Suppressor macrophage treated with lipopolysaccharide for 1 hour (primary cell): ENCODE measurements around the gene THOC3.
A peak's percentile ranks its signal among the peaks of the same experiment; 100 is the strongest.
"Not testable (repeated sequence)": the region's sequence is repeated elsewhere in the genome, so short reads cannot be mapped to it uniquely, and the experiment has no call there.

Experiments
- DNase-seq, 3 donors: peaks; one replicate each; pipeline ENCODE4 v3.0.0-alpha.2; 2020 to 2022

Gene THOC3, protein sequence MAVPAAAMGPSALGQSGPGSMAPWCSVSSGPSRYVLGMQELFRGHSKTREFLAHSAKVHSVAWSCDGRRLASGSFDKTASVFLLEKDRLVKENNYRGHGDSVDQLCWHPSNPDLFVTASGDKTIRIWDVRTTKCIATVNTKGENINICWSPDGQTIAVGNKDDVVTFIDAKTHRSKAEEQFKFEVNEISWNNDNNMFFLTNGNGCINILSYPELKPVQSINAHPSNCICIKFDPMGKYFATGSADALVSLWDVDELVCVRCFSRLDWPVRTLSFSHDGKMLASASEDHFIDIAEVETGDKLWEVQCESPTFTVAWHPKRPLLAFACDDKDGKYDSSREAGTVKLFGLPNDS

DNA sequence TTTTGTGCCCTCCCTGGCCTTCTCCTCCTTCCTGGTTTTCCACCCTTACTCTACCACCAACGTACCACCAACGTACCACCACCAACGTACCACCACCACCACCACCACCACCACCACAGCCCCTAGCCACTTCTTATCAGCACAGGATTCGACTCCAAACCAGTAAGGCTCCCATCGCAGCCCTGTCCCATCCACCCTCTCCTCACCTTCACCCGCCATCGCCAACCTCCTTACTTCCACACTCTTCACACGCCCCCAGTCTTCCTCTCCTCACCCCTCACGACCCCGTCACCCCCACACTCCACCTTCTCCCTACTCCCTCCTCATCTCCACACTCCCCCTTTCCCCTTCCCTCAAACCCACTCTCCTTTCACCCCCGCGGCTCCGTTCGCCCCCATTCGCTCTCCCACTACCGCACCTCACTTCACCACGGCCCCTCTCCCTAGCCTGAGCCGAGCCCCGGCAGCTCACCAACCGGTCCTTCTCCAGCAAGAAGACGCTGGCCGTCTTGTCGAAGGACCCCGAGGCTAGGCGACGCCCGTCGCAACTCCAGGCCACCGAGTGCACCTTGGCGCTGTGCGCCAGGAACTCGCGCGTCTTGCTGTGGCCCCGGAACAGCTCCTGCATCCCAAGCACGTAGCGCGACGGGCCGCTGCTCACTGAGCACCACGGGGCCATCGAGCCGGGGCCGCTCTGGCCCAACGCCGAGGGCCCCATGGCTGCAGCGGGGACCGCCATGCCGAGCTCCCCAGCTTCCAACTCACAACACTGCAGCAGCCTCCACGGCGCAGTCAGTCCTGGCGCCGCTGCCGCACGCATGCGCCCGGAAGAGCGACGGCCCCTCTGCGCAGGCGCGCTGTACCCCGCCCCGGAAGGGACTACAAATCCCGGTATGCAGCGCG lies at the start of gene THOC3:
THOC3 (minus strand) TSS at position 845 of the 902 bp plus-strand sequence; CDS start at position 738, 107 bp downstream.
- DNase-seq: peak; percentile 84 to 93 (median 89)

DNA sequence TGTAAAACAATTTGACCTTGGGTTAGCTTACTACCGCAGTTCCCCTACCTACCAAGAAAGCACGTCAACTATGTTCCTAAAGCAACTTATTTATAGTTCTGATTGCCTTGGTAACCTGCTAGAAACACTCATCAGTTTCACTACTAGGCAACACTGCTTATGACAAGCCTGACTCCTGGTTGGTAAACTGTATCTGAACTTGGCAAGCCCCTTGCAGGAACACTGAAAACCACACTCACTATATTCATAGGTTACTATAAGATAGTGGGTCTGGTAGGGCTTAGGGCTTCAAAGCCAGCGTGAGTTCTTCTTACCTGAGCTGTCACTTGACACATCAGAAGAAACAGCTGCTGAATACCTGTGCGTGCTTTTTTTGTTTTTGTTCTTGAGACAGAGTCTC lies 49.2 kb upstream of the THOC3 start:
- DNase-seq: not testable (repeated sequence)

DNA sequence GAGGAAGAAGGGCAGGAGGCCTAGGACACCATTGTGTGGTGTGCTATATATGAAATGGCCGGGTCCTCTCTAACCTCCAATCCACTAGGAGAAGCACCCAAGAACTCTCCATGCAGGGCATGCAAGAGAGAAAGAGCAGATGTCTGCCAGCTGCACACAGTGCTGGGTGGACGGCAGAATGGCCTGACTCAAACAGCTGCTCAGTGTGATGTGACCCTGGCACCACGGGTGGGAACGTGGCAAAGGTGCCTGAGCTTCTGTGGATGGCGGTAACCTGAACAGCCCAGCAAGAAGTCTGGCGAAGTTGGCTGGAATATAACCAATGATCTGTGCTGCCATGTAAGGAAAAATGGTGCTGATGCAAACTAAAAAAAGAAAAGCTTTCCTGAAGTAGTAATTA lies 46.2 kb upstream of the THOC3 start:
- not testable (repeated sequence) for DNase-seq

DNA sequence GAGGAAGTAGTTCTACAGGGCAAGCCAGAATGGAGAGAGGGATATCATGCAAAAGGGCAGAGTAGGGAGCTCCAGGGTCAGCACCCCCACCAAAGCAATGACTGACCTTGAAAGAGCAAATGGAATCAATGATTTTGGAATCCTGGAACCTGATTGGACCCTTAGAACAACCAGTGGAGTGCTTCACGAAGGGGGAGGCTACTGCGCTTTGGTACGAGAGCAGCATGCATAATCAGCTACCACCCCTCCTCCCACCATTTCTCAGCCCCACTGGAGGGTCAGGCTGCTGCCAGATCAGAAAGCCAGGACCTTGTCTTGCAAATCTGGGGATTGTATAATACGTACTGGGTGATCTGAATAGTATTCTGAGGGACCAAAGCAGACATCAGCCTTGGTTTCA lies 43.0 kb upstream of the THOC3 start:
- DNase-seq: not testable (repeated sequence)

DNA sequence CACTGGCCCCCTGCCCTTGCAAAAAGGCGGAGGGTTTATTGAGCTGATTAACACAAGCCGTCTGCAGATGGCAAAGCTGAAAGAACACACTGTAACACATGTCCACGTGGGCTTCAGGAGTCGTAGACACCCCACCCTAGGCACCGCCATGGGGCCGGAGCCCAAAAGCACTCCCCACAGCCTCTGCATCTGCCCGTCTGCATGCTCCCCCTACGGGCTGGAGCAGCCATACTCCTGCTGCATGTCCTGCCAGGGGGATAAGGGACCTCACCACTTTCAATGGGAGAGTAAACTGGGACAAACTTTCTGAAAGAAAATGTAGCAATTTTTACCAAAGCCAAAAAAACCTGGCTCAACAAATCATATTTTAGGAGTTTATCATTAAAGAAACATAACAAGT lies 42.1 kb upstream of the THOC3 start:
- not testable (repeated sequence) for DNase-seq

DNA sequence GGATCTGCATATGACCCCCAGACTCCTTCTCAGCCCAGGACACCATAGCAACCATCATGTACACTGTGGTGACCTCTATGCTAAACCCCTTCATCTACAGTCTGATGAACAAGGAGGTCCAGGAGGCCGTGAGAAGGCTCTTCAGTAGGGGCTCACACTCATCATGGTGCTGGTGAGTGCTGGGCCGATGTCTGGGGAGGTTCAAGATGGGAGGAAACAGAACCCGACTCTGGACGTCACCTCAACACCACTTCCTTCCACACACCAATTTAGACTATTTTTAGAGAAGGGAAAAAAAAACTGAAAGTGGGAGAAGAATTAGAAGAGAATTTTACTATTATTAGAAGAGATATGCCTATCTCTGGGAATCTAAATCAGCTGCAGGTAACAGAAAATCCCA lies 39.1 kb upstream of the THOC3 start:
- DNase-seq: not testable (repeated sequence)

DNA sequence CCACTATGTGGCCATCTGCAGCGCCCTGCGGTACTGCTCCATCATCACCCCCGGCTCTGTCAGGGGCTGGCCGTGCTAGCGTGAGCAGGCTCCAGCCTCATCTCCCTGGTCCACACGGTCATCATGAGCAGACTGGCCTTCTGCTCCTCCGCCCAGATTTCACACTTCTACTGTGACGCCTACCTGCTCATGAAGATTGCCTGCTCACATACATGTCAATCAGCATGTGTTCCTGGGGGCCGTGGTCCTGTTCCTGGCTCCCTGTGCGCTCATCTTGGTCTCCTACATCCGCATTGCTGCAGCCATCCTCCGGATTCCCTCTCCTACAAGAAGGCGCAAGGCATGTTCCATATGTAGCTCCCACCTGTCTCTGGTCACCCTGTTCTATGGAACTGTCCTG lies 38.7 kb upstream of the THOC3 start:
- not testable (repeated sequence) for DNase-seq

DNA sequence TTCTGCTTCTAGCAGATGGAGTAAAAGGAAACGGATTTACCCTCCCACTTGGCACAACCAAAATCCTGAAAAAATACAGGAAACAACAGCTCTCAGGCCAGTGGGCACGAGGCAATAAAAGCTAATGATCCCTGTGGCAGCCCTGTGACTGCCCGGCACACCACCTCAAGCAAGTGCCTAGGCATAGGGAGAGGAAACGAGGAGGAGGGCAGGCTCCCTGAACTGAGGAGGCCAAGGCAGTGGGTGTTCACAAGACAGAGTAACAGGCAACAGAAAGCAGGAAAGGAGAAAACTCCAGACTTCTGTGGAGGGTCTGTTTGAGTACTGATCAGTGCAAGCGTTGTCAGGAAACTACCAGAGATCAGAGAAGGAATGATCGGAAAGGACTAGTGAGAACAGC lies 29.9 kb upstream of the THOC3 start:
- not testable (repeated sequence) for DNase-seq

DNA sequence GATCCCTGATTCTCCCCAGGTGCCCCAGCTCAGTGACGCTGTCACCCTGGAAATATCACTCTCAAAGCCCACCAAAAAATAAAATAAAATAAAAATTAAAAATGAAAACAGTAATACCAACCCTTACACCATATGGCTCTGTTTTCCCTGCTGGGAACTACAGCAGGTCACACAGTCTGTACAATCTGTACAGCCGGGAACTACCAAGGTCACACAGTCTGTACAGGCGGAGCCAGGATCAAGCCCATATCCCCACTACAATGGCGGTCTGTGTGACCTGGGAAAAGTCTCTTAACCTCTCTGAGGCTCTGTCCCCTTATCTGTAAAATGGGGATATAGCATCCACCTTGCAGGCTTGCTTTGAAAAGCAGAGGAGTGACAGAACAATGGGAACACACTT lies 29.4 kb upstream of the THOC3 start:
- not testable (repeated sequence) for DNase-seq

DNA sequence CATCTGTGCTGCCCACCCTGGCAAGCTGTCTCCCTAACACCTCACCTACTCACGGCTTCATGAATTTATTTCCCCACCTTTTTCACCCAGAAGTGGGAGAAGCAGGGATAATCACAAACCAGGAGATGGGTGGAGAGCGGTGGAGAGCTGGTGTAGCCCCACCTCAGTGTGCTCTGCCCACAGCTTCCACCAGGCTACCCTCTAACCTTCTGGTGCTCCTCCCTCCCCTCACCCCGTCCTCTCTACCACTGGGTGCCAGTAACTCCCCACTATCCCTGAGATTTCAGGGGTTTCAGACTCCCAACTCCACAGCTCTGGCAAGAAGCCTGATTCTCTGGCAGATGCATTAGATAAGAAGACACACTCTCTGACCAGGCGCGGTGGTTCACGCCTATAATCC lies 28.7 kb upstream of the THOC3 start:
- DNase-seq: not testable (repeated sequence)

DNA sequence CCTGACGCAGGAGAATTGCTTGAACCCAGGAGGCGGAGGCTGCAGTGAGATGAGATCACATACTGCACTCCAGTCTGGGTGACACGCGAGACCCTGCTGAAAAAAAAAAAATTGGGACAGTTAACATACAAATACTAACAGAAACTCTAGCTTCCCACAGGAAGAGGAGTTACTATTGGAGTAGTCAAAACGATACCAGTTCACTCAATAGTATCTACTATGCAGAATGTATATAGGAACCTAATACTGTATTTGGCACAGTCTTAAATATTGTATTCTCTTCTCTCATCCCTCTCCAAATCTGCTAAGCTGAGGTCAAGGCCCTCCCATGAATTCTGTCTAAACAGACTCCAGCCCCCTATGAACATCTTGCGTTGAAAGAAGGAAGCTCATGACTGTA lies 27.4 kb upstream of the THOC3 start:
- not testable (repeated sequence) for DNase-seq

DNA sequence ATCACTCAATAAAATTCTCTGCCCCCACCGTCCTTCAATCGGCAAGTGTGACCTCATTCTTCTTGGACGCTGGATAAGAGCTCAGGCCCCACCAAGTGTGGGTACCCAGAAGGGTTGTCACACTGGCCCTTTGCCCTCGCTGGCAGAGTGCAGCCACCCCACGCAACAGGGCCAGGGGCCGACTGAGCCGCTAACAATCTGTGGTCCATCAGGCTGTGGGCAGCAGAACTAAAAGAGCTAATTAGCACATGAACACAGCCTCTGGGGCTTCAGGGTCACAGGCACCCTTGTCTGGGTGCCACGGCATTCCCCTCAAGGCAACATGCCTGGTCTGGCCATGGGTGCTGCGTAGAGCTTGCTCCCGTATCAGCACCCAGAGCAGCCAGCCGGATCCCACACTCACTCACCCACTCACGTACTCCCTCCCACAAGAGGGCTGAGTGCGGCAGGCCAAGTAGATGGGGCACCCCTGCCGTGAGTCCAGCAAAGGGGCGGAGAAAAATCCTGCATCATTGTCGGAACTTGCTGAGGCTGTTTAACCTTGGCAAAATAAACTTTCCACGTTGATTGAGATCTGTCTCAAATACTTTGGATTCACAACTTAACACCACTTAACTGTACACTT lies 11.4 kb upstream of the THOC3 start:
- not testable (repeated sequence) for DNase-seq

DNA sequence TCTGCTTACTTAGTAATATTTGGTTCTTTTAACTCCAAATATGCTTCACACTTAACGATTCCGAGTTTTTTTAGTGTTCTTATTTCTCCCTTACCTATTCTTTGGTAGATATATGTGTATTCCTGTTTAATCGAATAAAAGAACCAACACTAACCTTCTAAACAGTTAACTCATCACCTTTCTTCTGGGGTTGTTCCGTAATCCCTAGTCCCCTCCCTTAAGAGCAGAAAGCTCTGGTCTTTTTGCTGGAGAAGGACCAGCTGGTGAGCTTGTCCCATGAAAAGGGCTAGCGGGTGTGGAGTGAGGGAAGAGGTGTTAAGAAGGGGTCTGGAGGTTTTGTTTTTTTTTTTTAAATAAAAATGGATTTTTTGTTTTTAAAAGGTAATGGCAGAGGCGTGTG lies 266 bp upstream of the THOC3 start:
- DNase-seq: not testable (repeated sequence)

DNA sequence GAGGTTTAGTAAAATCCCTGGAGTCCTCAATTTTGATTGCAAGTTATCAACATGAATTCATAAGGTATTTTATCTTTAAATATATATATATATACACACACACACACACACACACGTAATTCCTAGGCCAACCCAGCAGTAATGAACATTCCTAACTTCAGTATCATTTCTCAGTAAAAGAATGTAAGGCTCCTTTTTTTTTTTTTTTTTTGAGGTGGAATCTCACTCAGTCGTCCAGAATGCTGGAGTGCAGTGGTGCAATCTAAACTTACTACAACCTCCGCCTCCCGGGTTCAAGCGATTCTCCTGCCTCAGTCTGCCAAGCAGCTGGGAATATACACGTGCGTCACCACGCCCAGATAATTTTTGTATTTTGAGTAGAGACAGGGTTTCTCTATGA lies 5.8 kb downstream of the THOC3 start:
- not testable (repeated sequence) for DNase-seq

DNA sequence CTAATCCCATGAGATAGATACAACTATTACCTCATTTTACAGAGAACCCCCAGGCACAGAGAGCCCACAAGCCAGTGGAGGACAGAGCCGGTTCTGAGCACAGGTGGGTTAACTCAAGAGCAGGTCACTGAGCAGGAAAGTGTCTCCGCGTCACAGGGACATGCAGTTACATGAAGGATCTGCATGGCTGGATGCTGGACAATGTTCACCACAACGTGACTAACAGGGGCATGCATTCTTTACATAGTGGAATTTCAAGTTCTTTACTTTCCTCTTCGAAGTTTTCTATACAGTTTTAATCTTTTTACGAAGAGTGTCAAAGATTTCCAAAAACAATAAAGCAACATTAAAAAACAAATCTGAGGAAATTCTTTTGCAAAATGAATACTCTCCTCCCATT lies 7.9 kb downstream of the THOC3 start:
- DNase-seq: not testable (repeated sequence)

DNA sequence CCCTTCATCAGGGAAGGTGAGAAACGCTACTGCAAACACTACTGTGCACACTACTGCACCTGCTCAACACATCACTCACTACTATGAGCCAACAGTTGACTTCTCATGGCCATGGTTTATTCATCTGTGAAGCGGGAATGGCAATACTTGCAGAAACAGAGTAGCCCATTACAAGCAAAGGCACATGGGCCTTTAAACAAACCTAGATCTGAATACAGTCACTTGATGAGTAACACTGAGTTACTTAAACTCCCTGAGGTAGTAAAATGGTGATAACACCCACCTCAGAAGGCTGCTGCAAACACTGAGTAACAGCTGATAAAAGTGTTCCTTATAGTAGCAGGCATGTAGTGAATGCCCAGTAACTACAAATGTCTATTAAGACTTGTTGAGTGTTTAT lies 9.6 kb downstream of the THOC3 start:
- not testable (repeated sequence) for DNase-seq

DNA sequence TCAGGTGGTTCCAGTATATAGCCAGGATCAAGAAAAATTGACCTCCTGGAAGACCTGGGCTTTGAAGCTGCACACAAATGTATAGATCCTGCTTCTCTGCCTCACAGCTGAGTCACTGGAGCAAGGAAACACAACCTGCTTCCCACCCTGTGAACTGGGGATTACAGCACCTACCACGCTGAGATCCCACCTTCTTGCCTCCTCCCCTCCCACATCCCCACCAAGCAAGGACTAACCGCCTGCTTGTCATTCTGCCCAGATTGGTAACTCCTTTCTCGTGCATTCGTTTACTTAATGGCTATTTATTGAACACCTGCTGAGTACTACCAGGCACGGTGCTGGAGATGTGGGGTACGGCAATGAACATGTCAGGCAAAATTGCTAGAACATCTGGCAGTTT lies 14.0 kb downstream of the THOC3 start:
- DNase-seq: not testable (repeated sequence)

DNA sequence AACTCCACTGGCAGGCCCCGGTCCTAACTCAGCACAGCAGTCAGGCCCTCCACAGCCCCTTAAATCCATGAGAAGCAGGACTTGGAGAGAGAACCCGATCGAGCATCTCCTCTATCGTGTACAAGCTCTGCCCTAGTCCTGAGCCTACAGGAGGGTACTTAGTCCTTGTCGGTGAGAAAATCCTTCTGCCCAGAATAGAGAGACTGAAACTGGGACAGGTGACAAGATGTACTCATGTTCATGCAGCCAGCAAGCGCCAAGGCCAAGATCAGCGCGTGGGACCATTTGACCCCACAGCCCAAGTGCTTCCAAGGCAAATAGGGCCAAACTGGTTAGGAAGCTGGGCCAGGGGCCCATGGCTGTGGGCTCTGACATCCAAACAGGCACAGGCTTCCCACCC lies 15.3 kb downstream of the THOC3 start:
- DNase-seq: not testable (repeated sequence)

DNA sequence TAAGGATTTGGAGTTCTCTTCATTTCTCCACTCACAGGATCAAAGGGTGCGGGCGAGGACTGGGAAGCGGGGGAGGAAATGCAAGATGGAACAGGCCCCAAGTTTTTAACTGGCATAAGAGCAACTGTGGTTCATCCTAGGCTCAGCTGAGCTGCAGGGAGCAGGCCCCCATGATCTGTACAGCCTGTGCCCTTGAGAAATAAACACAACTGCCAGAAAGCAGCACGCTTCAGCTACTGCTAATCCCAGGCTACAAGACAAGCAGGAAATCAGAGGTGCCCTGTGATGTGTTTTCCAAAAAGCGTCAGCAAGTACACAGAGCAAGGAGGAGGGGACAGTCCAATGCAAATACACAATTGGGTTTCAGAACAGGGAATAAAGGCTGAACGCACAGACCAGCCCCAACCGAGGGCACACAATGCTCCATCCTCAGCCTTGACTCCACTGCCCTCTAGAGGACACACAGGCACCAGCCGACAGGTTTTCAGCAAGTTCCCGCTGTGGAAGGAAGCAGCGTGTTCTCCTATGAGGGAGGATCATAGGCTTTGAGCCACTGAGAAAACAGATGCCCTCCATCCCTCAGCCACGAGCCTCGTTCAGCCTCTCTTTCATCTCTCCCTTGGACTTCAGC lies 16.7 kb downstream of the THOC3 start:
- DNase-seq: not testable (repeated sequence)

DNA sequence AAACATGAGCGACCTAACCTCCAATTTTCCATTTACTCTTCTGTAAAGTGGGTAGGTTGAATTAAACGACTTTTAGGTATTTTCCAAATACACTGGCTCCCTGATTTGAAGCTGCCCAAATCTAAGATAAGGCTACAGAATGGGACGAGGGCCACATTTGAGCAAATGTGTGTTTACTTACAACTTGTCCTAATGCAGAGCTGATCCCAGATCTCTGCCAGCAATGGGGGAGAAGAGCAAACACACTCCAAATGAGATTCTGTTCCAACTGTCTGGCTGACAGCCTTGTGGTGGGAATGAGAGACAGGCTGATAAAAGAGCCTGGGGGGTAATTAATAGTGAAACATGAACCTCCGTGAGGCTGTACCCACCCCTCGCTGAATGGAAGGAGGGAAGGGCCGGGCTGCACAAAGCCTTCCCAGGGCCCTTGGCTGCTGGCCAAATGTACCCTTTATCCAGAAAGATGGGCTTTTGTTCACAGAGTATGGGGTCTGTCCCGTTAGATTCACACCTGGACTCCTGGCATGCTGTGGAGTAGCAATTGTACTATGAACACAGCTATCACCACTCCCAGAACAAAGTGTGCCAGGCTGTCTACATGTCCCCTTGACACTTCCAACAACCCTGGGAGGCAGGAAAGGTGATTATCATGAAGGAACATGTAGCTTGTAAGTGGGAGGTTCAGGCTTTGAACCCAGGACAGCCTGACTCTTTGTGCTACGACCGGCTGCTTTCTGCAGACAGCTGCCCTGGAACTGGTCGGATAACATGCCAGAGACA lies 19.6 kb downstream of the THOC3 start:
- DNase-seq: not testable (repeated sequence)

DNA sequence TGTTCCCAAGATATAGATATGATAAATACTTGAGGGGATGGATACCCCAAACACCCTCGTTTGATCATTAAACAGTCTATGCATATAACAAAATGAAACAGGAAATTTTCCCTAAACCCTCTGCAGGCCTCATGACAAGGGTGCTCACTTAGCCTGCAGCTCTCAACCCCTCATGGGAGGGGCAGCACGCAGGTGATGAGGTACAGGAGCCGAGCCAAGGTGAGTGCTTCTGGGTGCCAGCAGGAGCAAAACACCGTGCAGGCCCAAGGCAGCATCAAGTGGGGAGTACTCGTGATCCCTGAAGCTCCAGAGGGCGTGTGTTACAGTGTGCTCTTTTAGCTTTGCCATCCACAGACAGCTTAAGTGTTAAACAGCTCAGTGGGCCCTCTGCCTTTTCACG lies 24.9 kb downstream of the THOC3 start:
- not testable (repeated sequence) for DNase-seq

DNA sequence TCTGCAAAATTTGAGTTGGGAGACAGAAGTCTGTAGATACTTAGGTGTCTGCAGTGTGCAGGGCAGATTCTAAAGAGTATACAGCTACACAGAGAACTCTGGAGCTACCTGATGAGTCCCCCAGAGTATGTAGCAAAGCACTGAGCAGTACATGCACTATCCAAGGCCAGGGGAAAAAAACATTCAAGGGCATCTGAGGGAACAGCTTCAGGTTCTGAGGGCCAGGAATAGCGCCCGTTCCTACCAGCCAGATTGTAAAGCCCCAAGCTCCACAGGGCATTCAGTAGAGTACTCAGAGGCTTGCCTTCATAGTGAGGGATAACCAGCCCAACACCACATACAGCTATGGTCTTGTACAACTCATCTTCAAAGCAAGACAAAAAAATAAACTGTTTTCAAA lies 27.5 kb downstream of the THOC3 start:
- not testable (repeated sequence) for DNase-seq
